ENCODE measurements around the gene SLC27A2. TPM values are rescaled to one million over a fixed set of nuclear protein-coding genes. Genes with fewer than 3 reads are reported as not detected.
A peak's percentile ranks its signal among the peaks of the same experiment; 100 is the strongest.
"Not testable (repeated sequence)": the region's sequence is repeated elsewhere in the genome, so short reads cannot be mapped to it uniquely, and the experiment has no call there.

The SLC27A2 gene
- total and polyA plus RNA-seq, 2 donors (not counting 1 experiment from before 2014, with no cell fraction given), result 0.49 to 0.66 TPM

DNA sequence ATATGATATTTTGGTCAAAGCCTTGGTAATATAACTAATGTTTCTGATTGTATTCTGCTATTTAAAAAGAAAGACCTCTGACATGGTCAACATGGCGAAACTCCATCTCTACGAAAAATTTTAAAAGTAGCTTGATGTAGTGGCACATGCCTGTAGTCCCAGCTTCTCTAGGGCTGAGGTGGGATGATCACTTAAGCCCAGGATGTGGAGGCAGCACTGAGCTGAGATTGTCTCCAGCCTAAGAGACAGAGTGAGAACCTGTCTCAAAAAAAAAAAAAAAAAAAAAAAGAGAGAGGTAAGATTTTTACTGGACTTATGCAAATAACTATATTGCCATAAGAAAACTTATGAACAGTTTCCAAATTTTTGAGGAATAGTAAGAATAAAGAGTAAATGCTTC, 30.5 kb upstream of the SLC27A2 start:
- Histone ChIP-seq H3K9ac (ENCODE audit: insufficient read depth, low read length) (no peak overlapping the region), H3K36me3 (ENCODE audit: control insufficient read depth, insufficient read depth, low read length) (no peaks in the 10 kb centered on the region), H3K27me3 (ENCODE audit: control insufficient read depth, insufficient read depth, low read length) (no peaks in the 10 kb centered on the region), H3K27ac (ENCODE audit: insufficient read depth, low read length) (no peak overlapping the region), H2AFZ (ENCODE audit: low read length) (no peak overlapping the region), H3K79me2 (ENCODE audit: control insufficient read depth, insufficient read depth, low read length) (no peaks in the 10 kb centered on the region), H4K20me1 (ENCODE audit: control insufficient read depth, extremely low read depth, insufficient read depth, low read length) (no peaks in the 10 kb centered on the region), H3K4me3 (replicated peaks in 1 of 4; ENCODE audit: control extremely low read depth in 1 of 4, insufficient read depth in 1 of 4, low read depth in 3 of 4, low read length in 4 of 4) (no peak overlapping the region), H3K4me2 (ENCODE audit: extremely low read depth, insufficient read depth, low read length) (no peak overlapping the region), H3K4me1 (ENCODE audit: control insufficient read depth, extremely low read depth, insufficient read depth, low read length) (no peaks in the 10 kb centered on the region), H3K9me3 (ENCODE audit: control insufficient read depth, insufficient read depth, low read depth, low read length) (no peaks in the 10 kb centered on the region)
- no peak for DNase-seq (ENCODE audit: low read depth in 2 of 2)
- TF ChIP-seq EZH2 (IDR thresholded peaks at IDR 0.05; ENCODE audit: low read length, missing control alignments), result no peak
- TF ChIP-seq CTCF (conservative IDR thresholded peaks at IDR 0.05 in 1 of 2, IDR thresholded peaks at IDR 0.05 in 1 of 2; ENCODE audit: low read depth in 1 of 2, low read length in 2 of 2), result no peak

DNA sequence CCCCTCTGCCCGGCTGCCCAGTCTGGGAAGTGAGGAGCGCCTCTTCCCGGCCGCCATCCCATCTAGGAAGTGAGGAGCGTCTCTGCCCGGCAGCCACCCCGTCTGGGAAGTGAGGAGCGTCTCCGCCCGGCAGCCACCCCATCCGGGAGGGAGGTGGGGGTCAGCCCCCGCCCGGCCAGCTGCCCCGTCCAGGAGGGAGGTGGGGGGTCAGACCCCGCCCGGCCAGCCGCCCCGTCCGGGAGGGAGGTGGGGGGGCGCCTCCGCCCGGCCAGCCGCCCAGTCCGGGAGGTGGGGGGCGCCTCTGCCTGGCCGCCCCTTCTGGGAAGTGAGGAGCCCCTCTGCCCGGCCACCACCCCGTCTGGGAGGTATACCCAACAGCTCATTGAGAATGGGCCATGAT, 23.8 kb upstream of the SLC27A2 start:
- not testable (repeated sequence) for H3K27me3 ChIP-seq (ENCODE audit: control insufficient read depth, insufficient read depth, low read length); H3K4me2 ChIP-seq (ENCODE audit: extremely low read depth, insufficient read depth, low read length); H3K27ac ChIP-seq (ENCODE audit: insufficient read depth, low read length); H4K20me1 ChIP-seq (ENCODE audit: control insufficient read depth, extremely low read depth, insufficient read depth, low read length); H3K4me3 ChIP-seq (replicated peaks in 1 of 4; ENCODE audit: control extremely low read depth in 1 of 4, insufficient read depth in 1 of 4, low read depth in 3 of 4, low read length in 4 of 4); H2AFZ ChIP-seq (ENCODE audit: low read length); H3K79me2 ChIP-seq (ENCODE audit: control insufficient read depth, insufficient read depth, low read length); H3K4me1 ChIP-seq (ENCODE audit: control insufficient read depth, extremely low read depth, insufficient read depth, low read length); DNase-seq (ENCODE audit: low read depth in 2 of 2); H3K9ac ChIP-seq (ENCODE audit: insufficient read depth, low read length); H3K36me3 ChIP-seq (ENCODE audit: control insufficient read depth, insufficient read depth, low read length); H3K9me3 ChIP-seq (ENCODE audit: control insufficient read depth, insufficient read depth, low read depth, low read length)

- no peaks in the 10 kb centered on the region for H3K27me3 ChIP-seq (ENCODE audit: control insufficient read depth, insufficient read depth, low read length)
- peaks cover 13% of the 10 kb centered on the region for H3K4me1 ChIP-seq (ENCODE audit: control insufficient read depth, extremely low read depth, insufficient read depth, low read length)
- no peak overlapping the region for H3K27ac ChIP-seq (ENCODE audit: insufficient read depth, low read length)
Observed at GRCh38 chr15:50162969-50163718, 18.9 kb upstream of the SLC27A2 start.

More at GRCh38 chr15:50162969-50163718, 18.9 kb upstream of the SLC27A2 start:
- TF ChIP-seq EZH2 (IDR thresholded peaks at IDR 0.05; ENCODE audit: low read length, missing control alignments), result no peak
- no peak for TF ChIP-seq CTCF (conservative IDR thresholded peaks at IDR 0.05 in 1 of 2, IDR thresholded peaks at IDR 0.05 in 1 of 2; ENCODE audit: low read depth in 1 of 2, low read length in 2 of 2)
- no peaks in the 10 kb centered on the region for H3K79me2 ChIP-seq (ENCODE audit: control insufficient read depth, insufficient read depth, low read length)
- H3K9me3 ChIP-seq (ENCODE audit: control insufficient read depth, insufficient read depth, low read depth, low read length), result no peaks in the 10 kb centered on the region
- H2AFZ ChIP-seq (ENCODE audit: low read length), result no peak overlapping the region
- H4K20me1 ChIP-seq (ENCODE audit: control insufficient read depth, extremely low read depth, insufficient read depth, low read length), result no peaks in the 10 kb centered on the region
- H3K4me3 ChIP-seq (replicated peaks in 1 of 4; ENCODE audit: control extremely low read depth in 1 of 4, insufficient read depth in 1 of 4, low read depth in 3 of 4, low read length in 4 of 4), result no peak overlapping the region
- H3K9ac ChIP-seq (ENCODE audit: insufficient read depth, low read length), result no peak overlapping the region
- DNase-seq (ENCODE audit: low read depth in 2 of 2), result peak in 1 of 2 donors; percentile 65
- no peaks in the 10 kb centered on the region for H3K36me3 ChIP-seq (ENCODE audit: control insufficient read depth, insufficient read depth, low read length)
- H3K4me2 ChIP-seq (ENCODE audit: extremely low read depth, insufficient read depth, low read length), result no peak overlapping the region
